PC-9 (cell line): ENCODE measurements around the gene LHFPL2. TPM values are rescaled to one million over a fixed set of nuclear protein-coding genes. Genes with fewer than 3 reads are reported as not detected.

Source experiments
- BruUV-seq: library from RNA; stranded (reverse); fragments of 400-500 nt; replicated peaks from 2 replicates; lab custom pipeline; 2021; lab: Mats Ljungman, UMichigan
- CTCF ChIA-PET: fragments of 300-600 bp; sonication (Branson Sonifier 250); formaldehyde crosslinking; loops from one replicate; lab custom pipeline; 2022; ENCODE audit warnings: antibody characterized with exemption; lab: Charles Lee
- POLR2A ChIA-PET: fragments of 300-600 bp; sonication (Branson Sonifier 250); formaldehyde crosslinking; loops from one replicate; lab custom pipeline; 2022; ENCODE audit warnings: antibody characterized with exemption; ENCODE audit not compliant: unreplicated experiment; lab: Charles Lee
- DNase-seq, 2 experiments: peaks; one replicate each; pipeline versions ENCODE4 v3.0.0 to v3.0.0-alpha.2; 2015 to 2022; ENCODE audit warnings: mixed read lengths in 1 of 2
- H2AFZ ChIP-seq: fragments of 200-600 bp; sonication (generic); 2 replicates; pipeline ENCODE4 v1.8.1; 2017; ENCODE audit warnings: antibody characterized with exemption
- H3F3A ChIP-seq: fragments of 200-600 bp; sonication (generic); 2 replicates; pipeline ENCODE4 v1.8.1; 2017; ENCODE audit warnings: antibody characterized with exemption, mild to moderate bottlenecking, low read depth; ENCODE audit not compliant: insufficient read depth
- H3K27ac ChIP-seq: fragments of 200-600 bp; sonication (generic); 2 replicates; pipeline ENCODE4 v1.6.1; 2016; ENCODE audit warnings: mixed run types
- H3K27me3 ChIP-seq: fragments of 200-600 bp; sonication (generic); 2 replicates; pipeline ENCODE4 v1.6.1; 2016; ENCODE audit warnings: low read depth, mixed run types; ENCODE audit not compliant: insufficient read depth
- H3K36me3 ChIP-seq: fragments of 200-600 bp; sonication (generic); 2 replicates; pipeline ENCODE4 v1.6.1; 2016; ENCODE audit warnings: low read depth, mixed run types
- H3K4me1 ChIP-seq: fragments of 200-600 bp; sonication (generic); replicated peaks from 2 replicates; pipeline ENCODE4 v1.6.1; 2016; ENCODE audit warnings: mixed run types; ENCODE audit not compliant: insufficient read depth
- H3K4me2 ChIP-seq: fragments of 200-600 bp; sonication (generic); 2 replicates; pipeline ENCODE4 v1.6.1; 2017; ENCODE audit warnings: mixed run types
- H3K4me3 ChIP-seq: fragments of 200-600 bp; sonication (generic); 2 replicates; pipeline ENCODE4 v1.6.1; 2016; ENCODE audit warnings: mixed run types
- H3K79me2 ChIP-seq: fragments of 200-600 bp; sonication (generic); 2 replicates; pipeline ENCODE4 v1.6.1; 2017; ENCODE audit warnings: low read depth, mixed run types
- H3K9me2 ChIP-seq: fragments of 200-600 bp; sonication (generic); 2 replicates; pipeline ENCODE4 v1.8.1; 2017; ENCODE audit warnings: mild to moderate bottlenecking; ENCODE audit not compliant: insufficient read depth
- H3K9me3 ChIP-seq: fragments of 200-600 bp; sonication (generic); 2 replicates; pipeline ENCODE4 v1.8.1; 2016; ENCODE audit warnings: low read depth; ENCODE audit not compliant: insufficient read depth
- H4K20me1 ChIP-seq: fragments of 200-600 bp; sonication (generic); 2 replicates; pipeline ENCODE4 v1.8.1; 2017; ENCODE audit not compliant: insufficient read depth
- CTCF ChIP-seq: fragments of 200-600 bp; sonication (generic); conservative IDR thresholded peaks from 2 replicates; pipeline ENCODE4 v1.6.1; 2017; ENCODE audit warnings: mixed run types, antibody characterized with exemption, mild to moderate bottlenecking, moderate library complexity
- EZH2 ChIP-seq: fragments of 200-600 bp; sonication (generic); IDR thresholded peaks from 2 replicates; pipeline ENCODE4 v1.8.0; 2017; ENCODE audit warnings: antibody characterized with exemption, low read depth
- intact Hi-C: fragments of 100-400 bp; cut with micrococcal nuclease; formaldehyde crosslinking; loops from one replicate; pipeline ENCODE4 v1.10.0; 2022; ENCODE audit not compliant: unreplicated experiment
- total RNA-seq: library from RNA; stranded (reverse); gene quantifications from 2 replicates; pipeline ENCODE4 v1.2.3, GENCODE V29; 2021

LHFPL2 gene
- total RNA-seq, 1 experiment from 2014 or later = 10.1 TPM

GRCh38 chr5:78561261-78561660 lies 87.3 kb downstream of the LHFPL2 start:
- no peaks in the 10 kb centered on the region for H3K9me2 ChIP-seq
- POLR2A ChIA-PET = no interaction called here
- peaks cover 17% of the 10 kb centered on the region for H3K36me3 ChIP-seq
- intact Hi-C loops = no loop called here
- H3F3A ChIP-seq = peaks cover 5% of the 10 kb centered on the region; the same call in 1 of the 2 replicates
- H3K27ac ChIP-seq = no peak overlapping the region
- peaks cover 7% of the 10 kb centered on the region for H3K4me1 ChIP-seq
- no peak for DNase-seq
- H3K27me3 ChIP-seq = no peaks in the 10 kb centered on the region
- H3K9me3 ChIP-seq = 0 out of 2 replicates have a peak, but pooled peaks cover 6% of the 10 kb centered on the region
- H4K20me1 ChIP-seq = no peaks in the 10 kb centered on the region
- BruUV-seq = no TSS peak
- TF ChIP-seq CTCF (no peak), EZH2 (no peak)
- no peak overlapping the region for H3K4me2 ChIP-seq
- CTCF ChIA-PET = no interaction called here
- 0 out of 2 replicates have a peak, but pooled peaks cover 11% of the 10 kb centered on the region for H3K79me2 ChIP-seq
- H3K4me3 ChIP-seq = no peak overlapping the region
- H2AFZ ChIP-seq = no peak overlapping the region

- Histone ChIP-seq H3K27ac (no peak overlapping the region), H3K9me3 (0 out of 2 replicates have a peak, but pooled peaks cover 4% of the 10 kb centered on the region), H3K79me2 (0 out of 2 replicates have a peak, but pooled peaks cover under 1% of the 10 kb centered on the region), H3F3A (peaks cover 5% of the 10 kb centered on the region; the same call in 1 of the 2 replicates), H3K27me3 (no peaks in the 10 kb centered on the region), H3K4me2 (no peak overlapping the region), H3K4me3 (no peak overlapping the region), H3K4me1 (peaks cover 7% of the 10 kb centered on the region), H3K9me2 (no peaks in the 10 kb centered on the region), H3K36me3 (peaks cover 9% of the 10 kb centered on the region; the same call in 1 of the 2 replicates), H4K20me1 (no peaks in the 10 kb centered on the region), H2AFZ (no peak overlapping the region)
- intact Hi-C loops = no loop called here
- TF ChIP-seq EZH2 (no peak), CTCF (no peak)
- DNase-seq = no peak
- ChIA-PET CTCF (no interaction called here), POLR2A (no interaction called here)
- no TSS peak for BruUV-seq
Observed at GRCh38 chr5:78560000-78560855, 88.3 kb downstream of the LHFPL2 start.

GRCh38 chr5:78557601-78558000 lies 91.0 kb downstream of the LHFPL2 start:
- no TSS peak for BruUV-seq
- no peak for DNase-seq
- TF ChIP-seq CTCF = no peak
- TF ChIP-seq EZH2 = no peak
- H3K4me2 ChIP-seq = no peak overlapping the region
- H3K9me2 ChIP-seq = no peaks in the 10 kb centered on the region
- peaks cover 5% of the 10 kb centered on the region; the same call in 1 of the 2 replicates for H3F3A ChIP-seq
- H3K27me3 ChIP-seq = no peaks in the 10 kb centered on the region
- H3K4me3 ChIP-seq = no peak overlapping the region
- CTCF ChIA-PET = no interaction called here
- H3K79me2 ChIP-seq = no peaks in the 10 kb centered on the region
- H2AFZ ChIP-seq = no peak overlapping the region
- H4K20me1 ChIP-seq = no peaks in the 10 kb centered on the region
- H3K27ac ChIP-seq = no peak overlapping the region
- H3K9me3 ChIP-seq = no peaks in the 10 kb centered on the region
- POLR2A ChIA-PET = no interaction called here
- no peaks in the 10 kb centered on the region for H3K36me3 ChIP-seq
- no peaks in the 10 kb centered on the region for H3K4me1 ChIP-seq
- intact Hi-C loops = no loop called here
